Astrocyte of the spinal cord (primary cell): ENCODE measurements around the gene RSF1.
A peak's percentile ranks its signal among the peaks of the same experiment; 100 is the strongest.

Experiments used
- DNase-seq: peaks from one replicate; pipeline ENCODE4 v3.0.0; 2011; ENCODE audit warnings: low read depth, low spot score
- H3K4me3 ChIP-seq: 2 replicates; pipeline ENCODE4 v1.5.1; 2011; ENCODE audit warnings: low read depth, mild to moderate bottlenecking, low read length, moderate library complexity
- in situ Hi-C: cut with HindIII; loops from 2 replicates; pipeline ENCODE4 v1.10.0; 2017; ENCODE audit warnings: low sequenced_read_pairs
- TF ChIP-seq, protein P1 (sequence below): IDR thresholded peaks from 2 replicates; pipeline ENCODE4 v1.5.1; 2012; ENCODE audit warnings: low read depth, mild to moderate bottlenecking, low read length, inconsistent platforms

The RSF1 gene

DNA sequence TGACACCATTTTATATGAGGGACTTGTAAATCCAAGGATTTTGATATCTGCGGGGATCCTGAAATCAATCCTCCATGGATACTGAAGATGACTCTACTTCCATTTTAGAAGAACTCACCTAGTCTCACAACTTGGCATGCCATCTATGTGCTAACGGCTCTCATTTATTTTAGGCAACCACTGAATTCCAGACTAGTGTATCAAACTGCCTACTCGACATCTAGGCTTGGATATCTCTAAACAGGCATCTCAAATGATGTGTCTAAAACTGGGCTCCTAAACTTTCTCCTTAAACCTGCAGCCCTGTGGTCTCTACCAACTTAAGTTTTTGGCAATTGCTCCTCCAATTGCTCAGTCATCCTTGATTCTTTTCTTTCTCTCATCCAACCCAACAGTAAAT, 151.8 kb downstream of the RSF1 start:
- DNase-seq, result peak; percentile 9
- TF ChIP-seq, protein P1, sequence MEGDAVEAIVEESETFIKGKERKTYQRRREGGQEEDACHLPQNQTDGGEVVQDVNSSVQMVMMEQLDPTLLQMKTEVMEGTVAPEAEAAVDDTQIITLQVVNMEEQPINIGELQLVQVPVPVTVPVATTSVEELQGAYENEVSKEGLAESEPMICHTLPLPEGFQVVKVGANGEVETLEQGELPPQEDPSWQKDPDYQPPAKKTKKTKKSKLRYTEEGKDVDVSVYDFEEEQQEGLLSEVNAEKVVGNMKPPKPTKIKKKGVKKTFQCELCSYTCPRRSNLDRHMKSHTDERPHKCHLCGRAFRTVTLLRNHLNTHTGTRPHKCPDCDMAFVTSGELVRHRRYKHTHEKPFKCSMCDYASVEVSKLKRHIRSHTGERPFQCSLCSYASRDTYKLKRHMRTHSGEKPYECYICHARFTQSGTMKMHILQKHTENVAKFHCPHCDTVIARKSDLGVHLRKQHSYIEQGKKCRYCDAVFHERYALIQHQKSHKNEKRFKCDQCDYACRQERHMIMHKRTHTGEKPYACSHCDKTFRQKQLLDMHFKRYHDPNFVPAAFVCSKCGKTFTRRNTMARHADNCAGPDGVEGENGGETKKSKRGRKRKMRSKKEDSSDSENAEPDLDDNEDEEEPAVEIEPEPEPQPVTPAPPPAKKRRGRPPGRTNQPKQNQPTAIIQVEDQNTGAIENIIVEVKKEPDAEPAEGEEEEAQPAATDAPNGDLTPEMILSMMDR, result no peak
- in situ Hi-C loops, result no loop called here
- H3K4me3 ChIP-seq, result no peak overlapping the region

DNA sequence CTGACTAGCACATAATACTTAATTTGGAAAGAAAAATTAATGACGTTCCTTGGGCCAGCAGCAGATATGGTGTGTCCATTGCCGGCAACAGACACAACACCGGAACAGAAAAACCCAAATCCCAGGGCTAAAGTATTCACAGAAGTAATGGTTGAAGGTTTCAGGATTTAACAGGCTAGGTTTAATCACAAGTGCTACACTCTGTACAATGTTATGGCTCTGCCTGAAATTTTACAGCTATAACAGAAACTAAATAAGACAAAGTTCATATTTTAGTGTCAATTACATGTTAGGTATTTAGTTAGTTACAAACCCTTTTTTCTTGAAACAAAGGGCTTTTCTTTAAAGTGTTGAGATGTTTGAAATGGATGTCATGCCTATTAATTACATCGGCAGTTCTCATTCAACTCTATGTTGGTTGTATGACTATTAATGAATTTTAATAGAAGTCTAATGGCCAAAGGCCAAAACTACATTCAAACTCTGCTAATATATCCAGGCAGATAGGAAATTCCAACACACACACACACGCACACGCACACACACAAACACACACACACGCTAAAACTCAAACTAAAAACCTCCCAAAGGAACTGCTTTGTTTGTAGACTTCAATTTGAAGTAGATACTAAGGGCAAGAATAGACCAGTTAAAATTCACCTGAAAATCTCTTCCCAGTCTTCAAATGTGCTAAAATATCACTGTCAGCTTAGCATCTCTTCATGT, 155.1 kb downstream of the RSF1 start:
- in situ Hi-C loops, result no loop called here
- DNase-seq, result no peak
- no peak overlapping the region for H3K4me3 ChIP-seq
- TF ChIP-seq, protein P1, result no peak

DNA sequence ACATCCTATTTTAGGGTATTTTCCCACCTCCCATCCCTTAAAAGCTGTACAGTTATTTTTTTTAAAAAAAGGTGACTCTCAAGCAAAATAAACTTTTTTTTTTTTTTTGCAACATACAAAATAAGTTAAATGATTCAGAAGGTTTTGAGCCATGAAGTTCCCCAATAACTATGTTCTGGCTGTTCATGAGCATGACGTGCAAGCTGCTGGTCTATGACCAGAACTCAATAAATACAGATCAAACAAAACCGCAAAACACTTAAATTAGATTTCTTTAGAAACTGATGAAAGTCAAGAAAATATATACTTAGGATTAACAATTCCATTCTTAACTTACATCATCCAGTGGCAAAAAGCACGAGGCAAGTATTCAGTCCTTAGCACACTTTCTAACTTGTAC, 158.9 kb downstream of the RSF1 start:
- TF ChIP-seq, protein P1, result no peak
- in situ Hi-C loops, result no loop called here
- DNase-seq, result no peak

DNA sequence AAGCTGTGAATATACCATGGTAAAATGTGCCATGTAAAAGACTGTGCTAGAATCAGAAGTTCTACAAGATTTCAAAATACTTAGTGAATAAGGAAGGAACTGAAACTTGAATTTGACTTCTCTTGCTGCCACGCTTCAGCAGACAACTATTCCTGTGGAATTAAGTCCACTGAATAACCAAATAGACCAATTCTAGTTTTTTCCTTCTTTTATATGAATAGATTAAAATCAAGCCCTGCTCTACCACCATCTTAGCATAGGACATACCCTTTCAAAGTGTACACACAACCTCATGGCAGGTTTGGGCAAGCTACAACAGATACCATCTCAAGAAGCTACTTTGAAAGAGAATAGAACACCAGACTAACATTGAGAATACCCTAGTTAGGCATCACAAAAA, 159.6 kb downstream of the RSF1 start:
- TF ChIP-seq, protein P1, result no peak
- no peak for DNase-seq
- in situ Hi-C loops, result no loop called here
- no peak overlapping the region for H3K4me3 ChIP-seq

More for the DNA sequence above, 158.9 kb downstream of the RSF1 start:
- H3K4me3 ChIP-seq, result no peak overlapping the region

DNA sequence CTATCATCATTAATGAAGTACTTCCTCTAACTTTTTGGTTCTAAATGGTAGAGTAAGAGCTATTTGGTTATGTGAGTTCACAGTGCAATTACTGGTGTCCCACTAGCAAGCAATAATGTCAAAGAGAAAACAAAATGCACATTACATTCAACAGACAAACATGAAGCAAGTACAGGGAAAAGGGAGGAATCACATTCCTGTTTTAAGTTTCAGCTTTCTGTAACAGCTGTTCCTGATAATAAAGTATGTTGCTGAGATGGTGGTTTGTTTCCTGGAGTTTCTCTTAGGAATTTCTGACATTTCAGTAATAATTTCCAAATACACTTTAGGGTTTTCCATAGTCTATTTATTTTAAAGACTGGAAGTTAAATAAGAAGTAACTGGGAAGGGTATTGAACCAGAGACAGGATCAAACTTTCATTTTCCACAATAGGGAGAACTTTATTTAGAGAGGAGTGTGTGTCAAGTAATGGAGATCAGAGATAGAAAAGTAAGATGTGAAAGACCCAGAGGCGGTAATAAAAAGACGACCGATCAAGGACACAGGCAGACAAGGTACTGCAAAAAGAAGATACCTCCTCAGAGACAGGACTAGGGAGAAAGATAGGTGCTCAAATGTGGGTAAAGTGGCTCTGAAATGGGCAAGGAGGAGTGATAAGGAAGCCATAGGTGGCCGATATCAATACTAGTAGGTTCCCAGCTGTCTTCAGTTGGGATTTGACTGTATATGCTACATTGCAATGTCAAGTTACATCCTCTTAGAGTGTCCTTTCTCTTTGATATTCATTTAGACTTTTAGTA, 162.1 kb downstream of the RSF1 start:
- no peak for DNase-seq
- no peak overlapping the region for H3K4me3 ChIP-seq
- TF ChIP-seq, protein P1, result no peak
- in situ Hi-C loops, result no loop called here

DNA sequence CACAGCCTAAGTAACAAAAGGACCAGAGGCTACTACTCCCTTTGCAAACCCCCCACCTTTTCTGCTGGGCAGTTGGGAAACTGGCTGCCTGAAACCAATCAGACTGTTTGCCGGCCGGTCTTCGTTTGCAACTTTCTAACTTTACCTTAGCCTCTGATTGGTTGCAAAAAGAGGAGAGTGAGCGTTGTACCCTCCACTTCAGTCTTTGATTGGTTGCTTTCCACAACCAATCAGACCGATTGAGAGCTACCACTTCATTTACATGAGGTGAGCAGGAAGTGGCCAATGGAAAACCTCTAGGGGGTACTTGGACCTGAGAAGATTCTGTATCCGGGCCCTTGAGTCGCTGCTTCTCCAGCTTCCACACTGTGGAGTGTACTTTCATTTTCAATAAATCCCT, 164.2 kb downstream of the RSF1 start:
- TF ChIP-seq, protein P1, result no peak

More for the DNA sequence above, 164.2 kb downstream of the RSF1 start:
- in situ Hi-C loops, result no loop called here
- DNase-seq, result no peak
- no peak overlapping the region for H3K4me3 ChIP-seq
